PC-9 (cell line): ENCODE measurements around the gene ZBTB7C. TPM values are rescaled to one million over a fixed set of nuclear protein-coding genes. Genes with fewer than 3 reads are reported as not detected.

Experiments used
- BruUV-seq: library from RNA; stranded (reverse); fragments of 400-500 nt; replicated peaks from 2 replicates; lab custom pipeline; 2021; lab: Mats Ljungman, UMichigan
- CTCF ChIA-PET: fragments of 300-600 bp; sonication (Branson Sonifier 250); formaldehyde crosslinking; loops from one replicate; lab custom pipeline; 2022; ENCODE audit warnings: antibody characterized with exemption; lab: Charles Lee
- POLR2A ChIA-PET: fragments of 300-600 bp; sonication (Branson Sonifier 250); formaldehyde crosslinking; loops from one replicate; lab custom pipeline; 2022; ENCODE audit warnings: antibody characterized with exemption; ENCODE audit not compliant: unreplicated experiment; lab: Charles Lee
- DNase-seq, 2 experiments: peaks; one replicate each; pipeline versions ENCODE4 v3.0.0 to v3.0.0-alpha.2; 2015 to 2022; ENCODE audit warnings: mixed read lengths in 1 of 2
- H2AFZ ChIP-seq: fragments of 200-600 bp; sonication (generic); 2 replicates; pipeline ENCODE4 v1.8.1; 2017; ENCODE audit warnings: antibody characterized with exemption
- H3F3A ChIP-seq: fragments of 200-600 bp; sonication (generic); 2 replicates; pipeline ENCODE4 v1.8.1; 2017; ENCODE audit warnings: antibody characterized with exemption, mild to moderate bottlenecking, low read depth; ENCODE audit not compliant: insufficient read depth
- H3K27ac ChIP-seq: fragments of 200-600 bp; sonication (generic); 2 replicates; pipeline ENCODE4 v1.6.1; 2016; ENCODE audit warnings: mixed run types
- H3K27me3 ChIP-seq: fragments of 200-600 bp; sonication (generic); 2 replicates; pipeline ENCODE4 v1.6.1; 2016; ENCODE audit warnings: low read depth, mixed run types; ENCODE audit not compliant: insufficient read depth
- H3K36me3 ChIP-seq: fragments of 200-600 bp; sonication (generic); 2 replicates; pipeline ENCODE4 v1.6.1; 2016; ENCODE audit warnings: low read depth, mixed run types
- H3K4me1 ChIP-seq: fragments of 200-600 bp; sonication (generic); replicated peaks from 2 replicates; pipeline ENCODE4 v1.6.1; 2016; ENCODE audit warnings: mixed run types; ENCODE audit not compliant: insufficient read depth
- H3K4me2 ChIP-seq: fragments of 200-600 bp; sonication (generic); 2 replicates; pipeline ENCODE4 v1.6.1; 2017; ENCODE audit warnings: mixed run types
- H3K4me3 ChIP-seq: fragments of 200-600 bp; sonication (generic); 2 replicates; pipeline ENCODE4 v1.6.1; 2016; ENCODE audit warnings: mixed run types
- H3K79me2 ChIP-seq: fragments of 200-600 bp; sonication (generic); 2 replicates; pipeline ENCODE4 v1.6.1; 2017; ENCODE audit warnings: low read depth, mixed run types
- H3K9me2 ChIP-seq: fragments of 200-600 bp; sonication (generic); 2 replicates; pipeline ENCODE4 v1.8.1; 2017; ENCODE audit warnings: mild to moderate bottlenecking; ENCODE audit not compliant: insufficient read depth
- H3K9me3 ChIP-seq: fragments of 200-600 bp; sonication (generic); 2 replicates; pipeline ENCODE4 v1.8.1; 2016; ENCODE audit warnings: low read depth; ENCODE audit not compliant: insufficient read depth
- H4K20me1 ChIP-seq: fragments of 200-600 bp; sonication (generic); 2 replicates; pipeline ENCODE4 v1.8.1; 2017; ENCODE audit not compliant: insufficient read depth
- EZH2 ChIP-seq: fragments of 200-600 bp; sonication (generic); IDR thresholded peaks from 2 replicates; pipeline ENCODE4 v1.8.0; 2017; ENCODE audit warnings: antibody characterized with exemption, low read depth
- intact Hi-C: fragments of 100-400 bp; cut with micrococcal nuclease; formaldehyde crosslinking; loops from one replicate; pipeline ENCODE4 v1.10.0; 2022; ENCODE audit not compliant: unreplicated experiment
- total RNA-seq: library from RNA; stranded (reverse); gene quantifications from 2 replicates; pipeline ENCODE4 v1.2.3, GENCODE V29; 2021
- TF ChIP-seq, protein P1 (sequence below): fragments of 200-600 bp; sonication (generic); conservative IDR thresholded peaks from 2 replicates; pipeline ENCODE4 v1.6.1; 2017; ENCODE audit warnings: mixed run types, antibody characterized with exemption, mild to moderate bottlenecking, moderate library complexity

ZBTB7C gene
- total RNA-seq, 1 experiment from 2014 or later = not detected

- H3K27me3 ChIP-seq = no peaks in the 10 kb centered on the region
- no peaks in the 10 kb centered on the region for H3K9me2 ChIP-seq
- no TSS peak for BruUV-seq
- H3K27ac ChIP-seq = no peak overlapping the region
- ChIA-PET CTCF (no interaction called here), POLR2A (no interaction called here)
- H3K4me1 ChIP-seq = peaks cover 58% of the 10 kb centered on the region
- intact Hi-C loops = no loop called here
- H3F3A ChIP-seq = peaks cover 35% of the 10 kb centered on the region; the same call in 1 of the 2 replicates
- peak in 1 of 2 experiments; percentile 45 for DNase-seq
- no peak overlapping the region for H3K4me3 ChIP-seq
- H3K4me2 ChIP-seq = peak overlapping the region; percentile 11; the same call in 1 of the 2 replicates
- H3K36me3 ChIP-seq = no peaks in the 10 kb centered on the region
- no peaks in the 10 kb centered on the region for H3K79me2 ChIP-seq
- no peaks in the 10 kb centered on the region for H4K20me1 ChIP-seq
- H3K9me3 ChIP-seq = no peaks in the 10 kb centered on the region
- no peak overlapping the region for H2AFZ ChIP-seq
- no peak for TF ChIP-seq EZH2
- TF ChIP-seq, protein P1, sequence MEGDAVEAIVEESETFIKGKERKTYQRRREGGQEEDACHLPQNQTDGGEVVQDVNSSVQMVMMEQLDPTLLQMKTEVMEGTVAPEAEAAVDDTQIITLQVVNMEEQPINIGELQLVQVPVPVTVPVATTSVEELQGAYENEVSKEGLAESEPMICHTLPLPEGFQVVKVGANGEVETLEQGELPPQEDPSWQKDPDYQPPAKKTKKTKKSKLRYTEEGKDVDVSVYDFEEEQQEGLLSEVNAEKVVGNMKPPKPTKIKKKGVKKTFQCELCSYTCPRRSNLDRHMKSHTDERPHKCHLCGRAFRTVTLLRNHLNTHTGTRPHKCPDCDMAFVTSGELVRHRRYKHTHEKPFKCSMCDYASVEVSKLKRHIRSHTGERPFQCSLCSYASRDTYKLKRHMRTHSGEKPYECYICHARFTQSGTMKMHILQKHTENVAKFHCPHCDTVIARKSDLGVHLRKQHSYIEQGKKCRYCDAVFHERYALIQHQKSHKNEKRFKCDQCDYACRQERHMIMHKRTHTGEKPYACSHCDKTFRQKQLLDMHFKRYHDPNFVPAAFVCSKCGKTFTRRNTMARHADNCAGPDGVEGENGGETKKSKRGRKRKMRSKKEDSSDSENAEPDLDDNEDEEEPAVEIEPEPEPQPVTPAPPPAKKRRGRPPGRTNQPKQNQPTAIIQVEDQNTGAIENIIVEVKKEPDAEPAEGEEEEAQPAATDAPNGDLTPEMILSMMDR = no peak
Observed at GRCh38 chr18:48154828-48155227, 254.4 kb downstream of the ZBTB7C start.

GRCh38 chr18:48153613-48154481 is 255.3 kb downstream of the ZBTB7C start:
- TF ChIP-seq EZH2 = no peak
- TF ChIP-seq, protein P1 = no peak
- Histone ChIP-seq H3F3A (peaks cover 35% of the 10 kb centered on the region), H3K79me2 (no peaks in the 10 kb centered on the region), H3K4me3 (no peak overlapping the region), H3K9me2 (no peaks in the 10 kb centered on the region), H3K4me1 (peaks cover 61% of the 10 kb centered on the region), H3K27ac (no peak overlapping the region; the same call in 1 of the 2 replicates), H4K20me1 (no peaks in the 10 kb centered on the region), H3K36me3 (no peaks in the 10 kb centered on the region), H3K9me3 (no peaks in the 10 kb centered on the region), H3K27me3 (no peaks in the 10 kb centered on the region), H2AFZ (no peak overlapping the region), H3K4me2 (peak overlapping the region; percentile 26)
- intact Hi-C loops = no loop called here
- BruUV-seq = no TSS peak
- CTCF ChIA-PET = no interaction called here
- POLR2A ChIA-PET = no interaction called here
- peak in 1 of 2 experiments; percentile 85 for DNase-seq

- H3K27me3 ChIP-seq = no peaks in the 10 kb centered on the region
- H3F3A ChIP-seq = peaks cover 41% of the 10 kb centered on the region
- ChIA-PET POLR2A (no interaction called here), CTCF (interaction anchor here (0.6 kb wide), 1 partner anchor 322 kb away, joined by 3 read pairs; no protein-coding TSS in a partner anchor)
- H3K9me2 ChIP-seq = no peaks in the 10 kb centered on the region
- no peaks in the 10 kb centered on the region for H4K20me1 ChIP-seq
- TF ChIP-seq EZH2 = no peak
- TF ChIP-seq, protein P1 = no peak
- no peaks in the 10 kb centered on the region for H3K9me3 ChIP-seq
- BruUV-seq = no TSS peak
- peak in 1 of 2 experiments; percentile 68 for DNase-seq
- peaks cover 68% of the 10 kb centered on the region for H3K4me1 ChIP-seq
- H3K79me2 ChIP-seq = no peaks in the 10 kb centered on the region
- no peak overlapping the region for H3K27ac ChIP-seq
- no peak overlapping the region for H3K4me3 ChIP-seq
- H3K36me3 ChIP-seq = no peaks in the 10 kb centered on the region
- intact Hi-C loops = no loop called here
- H3K4me2 ChIP-seq = peak overlapping the region; percentile 47
- no peak overlapping the region for H2AFZ ChIP-seq
Observed at GRCh38 chr18:48152549-48152948, 256.6 kb downstream of the ZBTB7C start.
